GM23338 (cell line): Measurements from ENCODE around the gene HHAT. TPM values are rescaled to one million over a fixed set of nuclear protein-coding genes. Genes with fewer than 3 reads are reported as not detected.

ENCODE experiments used
- ATAC-seq: fragments of 200-7000 bp; cut with Tn5 transposase; 3 replicates; pipeline ENCODE4 v1.9.1; 2020
- DNase-seq: peaks from one replicate; pipeline ENCODE4 v3.0.0-alpha.2; 2015; ENCODE audit warnings: low spot score
- H2AFZ ChIP-seq: fragments of 200-600 bp; sonication (generic); 2 replicates; pipeline ENCODE4 v1.8.0; 2016; ENCODE audit warnings: antibody characterized with exemption, mild to moderate bottlenecking, moderate library complexity
- H3F3A ChIP-seq: fragments of 200-600 bp; sonication (generic); replicated peaks from 2 replicates; pipeline ENCODE4 v1.8.0; 2017; ENCODE audit warnings: antibody characterized with exemption, mixed run types, low read depth
- H3K27ac ChIP-seq: fragments of 200-600 bp; sonication (generic); 2 replicates; pipeline ENCODE4 v1.6.1; 2016; ENCODE audit warnings: low read depth
- H3K27me3 ChIP-seq: fragments of 200-600 bp; sonication (generic); 2 replicates; pipeline ENCODE4 v1.8.0; 2016; ENCODE audit warnings: mild to moderate bottlenecking, mixed run types, moderate library complexity; ENCODE audit not compliant: insufficient read depth
- H3K36me3 ChIP-seq: fragments of 200-600 bp; sonication (generic); 2 replicates; pipeline ENCODE4 v1.8.0; 2016; ENCODE audit warnings: mild to moderate bottlenecking; ENCODE audit not compliant: insufficient read depth
- H3K4me1 ChIP-seq: fragments of 200-600 bp; sonication (generic); 2 replicates; pipeline ENCODE4 v1.8.0; 2016; ENCODE audit warnings: mild to moderate bottlenecking, moderate library complexity; ENCODE audit not compliant: insufficient read depth
- H3K4me2 ChIP-seq: fragments of 200-600 bp; sonication (generic); 2 replicates; pipeline ENCODE4 v1.7.1; 2017; ENCODE audit warnings: mixed run types
- H3K4me3 ChIP-seq: fragments of 200-600 bp; sonication (generic); 2 replicates; pipeline ENCODE4 v1.6.1; 2016; ENCODE audit warnings: mixed run types
- H3K79me2 ChIP-seq: fragments of 200-600 bp; sonication (generic); replicated peaks from 2 replicates; pipeline ENCODE4 v1.8.0; 2017; ENCODE audit warnings: mild to moderate bottlenecking; ENCODE audit not compliant: insufficient read depth
- H3K9me2 ChIP-seq: fragments of 200-600 bp; sonication (generic); 2 replicates; pipeline ENCODE4 v1.8.0; 2017; ENCODE audit not compliant: insufficient read depth
- H4K20me1 ChIP-seq: fragments of 200-600 bp; sonication (generic); replicated peaks from 2 replicates; pipeline ENCODE4 v1.8.0; 2017; ENCODE audit warnings: mild to moderate bottlenecking; ENCODE audit not compliant: insufficient read depth
- H3K27ac Mint-ChIP-seq: 2 replicates; pipeline ENCODE4 v1.8.0; 2020; ENCODE audit warnings: inconsistent platforms, mild to moderate bottlenecking, moderate library complexity, mixed read lengths
- H3K27me3 Mint-ChIP-seq: 3 replicates; pipeline ENCODE4 v1.8.0; 2022; ENCODE audit warnings: low read depth, mild to moderate bottlenecking, moderate library complexity, mixed read lengths, inconsistent platforms; ENCODE audit not compliant: insufficient read depth, poor library complexity
- H3K36me3 Mint-ChIP-seq: 3 replicates; pipeline ENCODE4 v1.8.0; 2021; ENCODE audit warnings: low read depth, mild to moderate bottlenecking, inconsistent platforms, moderate library complexity, mixed read lengths
- H3K4me1 Mint-ChIP-seq: 3 replicates; pipeline ENCODE4 v1.8.0; 2020; ENCODE audit warnings: mild to moderate bottlenecking, inconsistent platforms, mixed read lengths
- H3K4me3 Mint-ChIP-seq: 3 replicates; pipeline ENCODE4 v1.8.0; 2021; ENCODE audit warnings: moderate library complexity, mild to moderate bottlenecking, inconsistent platforms, mixed read lengths
- H3K9me3 Mint-ChIP-seq: 3 replicates; pipeline ENCODE4 v1.8.0; 2020; ENCODE audit warnings: moderate library complexity, mild to moderate bottlenecking, inconsistent platforms, mixed read lengths
- CREB1 ChIP-seq: fragments of 250-450 bp; sonication (Bioruptor Pico); IDR thresholded peaks from 2 replicates; pipeline ENCODE4 v1.5.0; 2020; ENCODE audit warnings: low read depth, mild to moderate bottlenecking, moderate library complexity
- CTCF ChIP-seq, 2 experiments: fragments of 200-600 bp in 1 of 2; sonication (generic) in 1 of 2; conservative IDR thresholded peaks; 2 replicates each; pipeline versions ENCODE4 v1.5.1 to v1.6.1; 2016 to 2017; ENCODE audit warnings: antibody characterized with exemption in 2 of 2, low read depth in 2 of 2, mild to moderate bottlenecking in 2 of 2, moderate library complexity in 1 of 2
- ETS1 ChIP-seq: IDR thresholded peaks from 2 replicates; pipeline ENCODE4 v1.6.1; 2016; ENCODE audit warnings: antibody characterized with exemption
- EZH2 ChIP-seq: fragments of 200-600 bp; sonication (generic); IDR thresholded peaks from one replicate; pipeline ENCODE4 v1.8.0; 2017; ENCODE audit warnings: antibody characterized with exemption, mild to moderate bottlenecking, low read depth; ENCODE audit not compliant: unreplicated experiment
- EZH2phosphoT487 ChIP-seq: fragments of 200-600 bp; sonication (generic); IDR thresholded peaks from one replicate; pipeline ENCODE4 v1.8.1; 2018; ENCODE audit warnings: antibody characterized with exemption; ENCODE audit not compliant: unreplicated experiment
- JUNB ChIP-seq: IDR thresholded peaks from one replicate; pipeline ENCODE4 v1.6.1; 2016; ENCODE audit warnings: antibody characterized with exemption; ENCODE audit not compliant: unreplicated experiment
- NANOG ChIP-seq: IDR thresholded peaks from 2 replicates; pipeline ENCODE4 v1.6.1; 2016; ENCODE audit warnings: antibody characterized with exemption, borderline replicate concordance
- POLR2AphosphoS5 ChIP-seq: IDR thresholded peaks from 2 replicates; pipeline ENCODE4 v1.6.1; 2016; ENCODE audit warnings: antibody characterized with exemption, low read depth
- STAT1 ChIP-seq: IDR thresholded peaks from one replicate; pipeline ENCODE4 v1.6.1; 2016; ENCODE audit warnings: antibody characterized with exemption; ENCODE audit not compliant: unreplicated experiment
- ZNF114 ChIP-seq: fragments of 250-450 bp; sonication (Bioruptor Pico); IDR thresholded peaks from 2 replicates; pipeline ENCODE4 v1.5.0; 2020; ENCODE audit warnings: mild to moderate bottlenecking, moderate library complexity
- ZNF331 ChIP-seq: fragments of 250-450 bp; sonication (Bioruptor Pico); IDR thresholded peaks from 2 replicates; pipeline ENCODE4 v1.5.0; 2020; ENCODE audit warnings: low read depth, mild to moderate bottlenecking, moderate library complexity
- ZNF462 ChIP-seq: fragments of 250-450 bp; sonication (Bioruptor Pico); IDR thresholded peaks from 2 replicates; pipeline ENCODE4 v1.5.0; 2020; ENCODE audit warnings: mild to moderate bottlenecking, moderate library complexity
- polyA plus RNA-seq: library from polyadenylated mRNA; unstranded; fragments of >200 nt; fragmentation: Nextera tagmentation; extraction: Ambion mirVana; gene quantifications from 2 replicates; pipeline ENCODE4 v1.2.1, GENCODE V29; 2016
- total RNA-seq: library from RNA; depleted of rRNA; stranded (reverse); fragments of >200 nt; shearing (Covaris generic); gene quantifications from 2 replicates; pipeline ENCODE4 v1.2.3, GENCODE V29; 2014
- TF ChIP-seq, protein P1 (sequence below): IDR thresholded peaks from one replicate; pipeline ENCODE4 v1.6.1; 2018; ENCODE audit warnings: antibody characterized with exemption; ENCODE audit not compliant: unreplicated experiment

HHAT gene
- total and polyA plus RNA-seq, 2 experiments from 2014 or later: 0.11 to 0.66 TPM

DNA sequence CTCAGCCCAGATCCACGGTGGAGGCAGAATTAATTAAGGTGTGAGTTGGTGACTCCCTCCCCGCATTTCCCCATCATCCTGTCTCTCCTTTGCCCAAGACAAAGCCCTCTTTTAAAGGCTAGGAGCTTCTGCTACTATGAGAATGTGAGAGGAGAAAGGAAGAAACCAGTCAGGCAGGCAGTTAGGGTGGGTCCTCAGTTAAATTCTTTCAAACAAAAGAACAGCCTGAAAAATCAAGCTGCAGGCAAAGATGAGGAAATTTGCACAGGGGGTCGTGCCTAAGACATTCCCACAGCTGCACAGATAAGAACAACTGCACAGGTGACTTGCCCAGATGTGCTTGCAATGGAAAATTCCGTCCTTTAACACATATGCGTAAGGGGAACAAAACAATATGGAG lies 48.5 kb upstream of the HHAT start:
- 0 out of 2 replicates have a peak, but pooled peaks cover 7% of the 10 kb centered on the region for H3K9me2 ChIP-seq
- H3K27ac ChIP-seq: no peak overlapping the region
- H2AFZ ChIP-seq: no peak overlapping the region
- peaks cover 4% of the 10 kb centered on the region; the same call in 1 of the 2 replicates for H3K36me3 ChIP-seq
- DNase-seq (no peak), ATAC-seq (no peak)
- TF ChIP-seq EZH2 (no peak), ZNF462 (CRISPR knock-in tag) (no peak), POLR2AphosphoS5 (no peak), CTCF (conservative IDR thresholded peaks at IDR 0.05; ENCODE audit: low read depth in 2 of 2) (no peak), NANOG (no peak), CREB1 (no peak), STAT1 (no peak), ETS1 (no peak), ZNF331 (CRISPR knock-in tag) (no peak), ZNF114 (no peak), JUNB (no peak), EZH2phosphoT487 (no peak)
- TF ChIP-seq, protein P1, sequence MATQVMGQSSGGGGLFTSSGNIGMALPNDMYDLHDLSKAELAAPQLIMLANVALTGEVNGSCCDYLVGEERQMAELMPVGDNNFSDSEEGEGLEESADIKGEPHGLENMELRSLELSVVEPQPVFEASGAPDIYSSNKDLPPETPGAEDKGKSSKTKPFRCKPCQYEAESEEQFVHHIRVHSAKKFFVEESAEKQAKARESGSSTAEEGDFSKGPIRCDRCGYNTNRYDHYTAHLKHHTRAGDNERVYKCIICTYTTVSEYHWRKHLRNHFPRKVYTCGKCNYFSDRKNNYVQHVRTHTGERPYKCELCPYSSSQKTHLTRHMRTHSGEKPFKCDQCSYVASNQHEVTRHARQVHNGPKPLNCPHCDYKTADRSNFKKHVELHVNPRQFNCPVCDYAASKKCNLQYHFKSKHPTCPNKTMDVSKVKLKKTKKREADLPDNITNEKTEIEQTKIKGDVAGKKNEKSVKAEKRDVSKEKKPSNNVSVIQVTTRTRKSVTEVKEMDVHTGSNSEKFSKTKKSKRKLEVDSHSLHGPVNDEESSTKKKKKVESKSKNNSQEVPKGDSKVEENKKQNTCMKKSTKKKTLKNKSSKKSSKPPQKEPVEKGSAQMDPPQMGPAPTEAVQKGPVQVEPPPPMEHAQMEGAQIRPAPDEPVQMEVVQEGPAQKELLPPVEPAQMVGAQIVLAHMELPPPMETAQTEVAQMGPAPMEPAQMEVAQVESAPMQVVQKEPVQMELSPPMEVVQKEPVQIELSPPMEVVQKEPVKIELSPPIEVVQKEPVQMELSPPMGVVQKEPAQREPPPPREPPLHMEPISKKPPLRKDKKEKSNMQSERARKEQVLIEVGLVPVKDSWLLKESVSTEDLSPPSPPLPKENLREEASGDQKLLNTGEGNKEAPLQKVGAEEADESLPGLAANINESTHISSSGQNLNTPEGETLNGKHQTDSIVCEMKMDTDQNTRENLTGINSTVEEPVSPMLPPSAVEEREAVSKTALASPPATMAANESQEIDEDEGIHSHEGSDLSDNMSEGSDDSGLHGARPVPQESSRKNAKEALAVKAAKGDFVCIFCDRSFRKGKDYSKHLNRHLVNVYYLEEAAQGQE: no peak
- peaks cover 3% of the 10 kb centered on the region; the same call in 2 of the 3 replicates for H3K4me1 Mint-ChIP-seq
- peaks cover 34% of the 10 kb centered on the region for H3K9me3 Mint-ChIP-seq
- H3K27me3 Mint-ChIP-seq: no peaks in the 10 kb centered on the region
- H3K4me3 Mint-ChIP-seq: no peak overlapping the region
- no peak overlapping the region for H3K27ac Mint-ChIP-seq
- no peaks in the 10 kb centered on the region for H3K79me2 ChIP-seq
- H3F3A ChIP-seq: no peaks in the 10 kb centered on the region
- no peaks in the 10 kb centered on the region for H3K4me1 ChIP-seq
- H3K36me3 Mint-ChIP-seq: peaks cover 20% of the 10 kb centered on the region
- H3K4me2 ChIP-seq: no peak overlapping the region
- H4K20me1 ChIP-seq: no peaks in the 10 kb centered on the region
- H3K27me3 ChIP-seq: no peaks in the 10 kb centered on the region
- H3K4me3 ChIP-seq: no peak overlapping the region
